ENCODE measurements around the gene SUGCT. TPM values are rescaled to one million over a fixed set of nuclear protein-coding genes. Genes with fewer than 3 reads are reported as not detected.

SUGCT gene
- total RNA-seq, 1 experiment from 2014 or later: 1.6 TPM

GRCh38 chr7:40674316-40674715, 539.5 kb downstream of the SUGCT start:
- no peak overlapping the region for H3K4me3 Mint-ChIP-seq (ENCODE audit: low read depth, unreplicated experiment)
- intact Hi-C loops (cut with micrococcal nuclease; ENCODE audit: unreplicated experiment): loop anchor here (5.0 kb wide), 1 partner anchor 262 kb away; no protein-coding TSS in a partner anchor
- no peaks in the 10 kb centered on the region for H3K4me1 Mint-ChIP-seq (ENCODE audit: low read depth, unreplicated experiment)
- no TSS peak for BruUV-seq (replicated peaks)
- H3K9me3 Mint-ChIP-seq (ENCODE audit: low read depth, unreplicated experiment): no peaks in the 10 kb centered on the region
- no peak for DNase-seq
- no peaks in the 10 kb centered on the region for H3K36me3 Mint-ChIP-seq (ENCODE audit: insufficient read depth, unreplicated experiment)
- CTCF ChIA-PET: interaction anchor here (0.6 kb wide), 1 partner anchor 8 kb away, joined by 3 read pairs; no protein-coding TSS in a partner anchor
- no peak overlapping the region for H3K27ac Mint-ChIP-seq (ENCODE audit: unreplicated experiment)
- no peaks in the 10 kb centered on the region for H3K27me3 Mint-ChIP-seq (ENCODE audit: unreplicated experiment)
- no peak for TF ChIP-seq CTCF (IDR thresholded peaks at IDR 0.05; ENCODE audit: unreplicated experiment)

- no peak for DNase-seq
- Mint-ChIP-seq H3K9me3 (ENCODE audit: low read depth, unreplicated experiment) (no peaks in the 10 kb centered on the region), H3K4me1 (ENCODE audit: low read depth, unreplicated experiment) (no peaks in the 10 kb centered on the region), H3K36me3 (ENCODE audit: insufficient read depth, unreplicated experiment) (no peaks in the 10 kb centered on the region), H3K4me3 (ENCODE audit: low read depth, unreplicated experiment) (no peak overlapping the region), H3K27ac (ENCODE audit: unreplicated experiment) (no peak overlapping the region), H3K27me3 (ENCODE audit: unreplicated experiment) (no peaks in the 10 kb centered on the region)
- no TSS peak for BruUV-seq (replicated peaks)
- TF ChIP-seq CTCF (IDR thresholded peaks at IDR 0.05; ENCODE audit: unreplicated experiment): no peak
- intact Hi-C loops (cut with micrococcal nuclease; ENCODE audit: unreplicated experiment): no loop called here
- CTCF ChIA-PET: no interaction called here
Observed at GRCh38 chr7:40675741-40676140, 540.9 kb downstream of the SUGCT start.

- intact Hi-C loops (cut with micrococcal nuclease; ENCODE audit: unreplicated experiment): no loop called here
- no TSS peak for BruUV-seq (replicated peaks)
- H3K4me3 Mint-ChIP-seq (ENCODE audit: low read depth, unreplicated experiment): no peak overlapping the region
- no peaks in the 10 kb centered on the region for H3K9me3 Mint-ChIP-seq (ENCODE audit: low read depth, unreplicated experiment)
- H3K27ac Mint-ChIP-seq (ENCODE audit: unreplicated experiment): no peak overlapping the region
- no peaks in the 10 kb centered on the region for H3K36me3 Mint-ChIP-seq (ENCODE audit: insufficient read depth, unreplicated experiment)
- no peak for DNase-seq
- no peak for TF ChIP-seq CTCF (IDR thresholded peaks at IDR 0.05; ENCODE audit: unreplicated experiment)
- CTCF ChIA-PET: no interaction called here
- H3K27me3 Mint-ChIP-seq (ENCODE audit: unreplicated experiment): no peaks in the 10 kb centered on the region
- H3K4me1 Mint-ChIP-seq (ENCODE audit: low read depth, unreplicated experiment): no peaks in the 10 kb centered on the region
Observed at GRCh38 chr7:40676221-40676620, 541.4 kb downstream of the SUGCT start.

- no peak overlapping the region for H3K27ac Mint-ChIP-seq (ENCODE audit: unreplicated experiment)
- CTCF ChIA-PET: interaction anchor here (0.9 kb wide), 1 partner anchor 546 kb away, joined by 3 read pairs; the partner anchor contains the start of gene SUGCT
- peak; percentile 26 for TF ChIP-seq CTCF (IDR thresholded peaks at IDR 0.05; ENCODE audit: unreplicated experiment)
- BruUV-seq (replicated peaks): no TSS peak
- no peak overlapping the region for H3K4me3 Mint-ChIP-seq (ENCODE audit: low read depth, unreplicated experiment)
- peak; percentile 35 for DNase-seq
- no peaks in the 10 kb centered on the region for H3K4me1 Mint-ChIP-seq (ENCODE audit: low read depth, unreplicated experiment)
- intact Hi-C loops (cut with micrococcal nuclease; ENCODE audit: unreplicated experiment): no loop called here
- H3K36me3 Mint-ChIP-seq (ENCODE audit: insufficient read depth, unreplicated experiment): no peaks in the 10 kb centered on the region
- H3K27me3 Mint-ChIP-seq (ENCODE audit: unreplicated experiment): no peaks in the 10 kb centered on the region
- H3K9me3 Mint-ChIP-seq (ENCODE audit: low read depth, unreplicated experiment): no peaks in the 10 kb centered on the region
Observed at GRCh38 chr7:40680657-40681056, 545.9 kb downstream of the SUGCT start.

Measured in Calu3 (cell line).